Parathyroid adenoma (tissue), 2 donors: ENCODE data around the gene JAGN1.
"Not testable (repeated sequence)": the region's sequence is repeated elsewhere in the genome, so short reads cannot be mapped to it uniquely, and the experiment has no call there.

Experiments
- H2AFZ ChIP-seq: fragments of 300-600 bp; sonication (generic); one replicate; pipeline ENCODE4 v1.7.0; 2017; ENCODE audit warnings: antibody characterized with exemption, mild to moderate bottlenecking
- H3K27ac ChIP-seq: fragments of 300-600 bp; sonication (generic); one replicate; pipeline ENCODE4 v1.7.0; 2017
- H3K27me3 ChIP-seq: fragments of 300-600 bp; sonication (generic); one replicate; pipeline ENCODE4 v1.7.0; 2017; ENCODE audit warnings: low read length; ENCODE audit not compliant: control insufficient read depth, insufficient read depth
- H3K36me3 ChIP-seq: fragments of 300-600 bp; sonication (generic); one replicate; pipeline ENCODE4 v1.7.0; 2017; ENCODE audit warnings: low read length; ENCODE audit not compliant: control insufficient read depth, insufficient read depth
- H3K4me1 ChIP-seq: fragments of 300-600 bp; sonication (generic); one replicate; pipeline ENCODE4 v1.7.0; 2017; ENCODE audit warnings: control low read depth
- H3K4me2 ChIP-seq: fragments of 300-600 bp; sonication (generic); one replicate; pipeline ENCODE4 v1.7.0; 2017; ENCODE audit warnings: low read length
- H3K4me3 ChIP-seq: fragments of 300-600 bp; sonication (generic); one replicate; pipeline ENCODE4 v1.7.0; 2017; ENCODE audit warnings: low read depth, low read length
- H3K79me2 ChIP-seq: fragments of 300-600 bp; sonication (generic); one replicate; pipeline ENCODE4 v1.7.0; 2017; ENCODE audit warnings: control low read depth
- H3K9ac ChIP-seq: fragments of 300-600 bp; sonication (generic); one replicate; pipeline ENCODE4 v1.7.0; 2017; ENCODE audit warnings: mild to moderate bottlenecking
- H3K9me3 ChIP-seq: fragments of 300-600 bp; sonication (generic); one replicate; pipeline ENCODE4 v1.7.0; 2017; ENCODE audit warnings: low read length; ENCODE audit not compliant: control insufficient read depth
- TF ChIP-seq, protein P1 (sequence below): fragments of 300-600 bp; sonication (generic); IDR thresholded peaks from one replicate; pipeline ENCODE4 v1.7.0; 2017; ENCODE audit warnings: antibody characterized with exemption, mild to moderate bottlenecking
- donor health status: primary hyperparathyroidism.

JAGN1 gene

DNA sequence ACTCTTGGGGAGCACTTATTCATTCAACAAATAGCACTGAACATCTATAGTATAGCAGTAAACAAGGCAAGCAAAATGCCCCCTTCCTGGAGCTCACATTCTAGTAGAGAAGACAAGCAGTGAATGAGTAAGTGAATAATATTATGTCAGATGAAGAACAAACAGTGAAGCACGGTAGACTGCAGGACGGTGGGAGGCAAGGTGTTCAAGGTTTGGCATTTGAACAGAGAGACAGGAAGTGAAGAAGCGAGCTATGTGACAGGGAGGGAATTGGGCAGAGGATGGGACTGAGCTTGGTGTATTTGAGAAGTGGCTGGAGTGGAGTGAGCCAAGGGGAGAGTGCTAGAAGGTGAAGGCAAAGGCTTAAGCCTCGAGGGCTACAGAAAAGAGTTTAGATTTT lies 44.6 kb downstream of the JAGN1 start:
- TF ChIP-seq, protein P1, sequence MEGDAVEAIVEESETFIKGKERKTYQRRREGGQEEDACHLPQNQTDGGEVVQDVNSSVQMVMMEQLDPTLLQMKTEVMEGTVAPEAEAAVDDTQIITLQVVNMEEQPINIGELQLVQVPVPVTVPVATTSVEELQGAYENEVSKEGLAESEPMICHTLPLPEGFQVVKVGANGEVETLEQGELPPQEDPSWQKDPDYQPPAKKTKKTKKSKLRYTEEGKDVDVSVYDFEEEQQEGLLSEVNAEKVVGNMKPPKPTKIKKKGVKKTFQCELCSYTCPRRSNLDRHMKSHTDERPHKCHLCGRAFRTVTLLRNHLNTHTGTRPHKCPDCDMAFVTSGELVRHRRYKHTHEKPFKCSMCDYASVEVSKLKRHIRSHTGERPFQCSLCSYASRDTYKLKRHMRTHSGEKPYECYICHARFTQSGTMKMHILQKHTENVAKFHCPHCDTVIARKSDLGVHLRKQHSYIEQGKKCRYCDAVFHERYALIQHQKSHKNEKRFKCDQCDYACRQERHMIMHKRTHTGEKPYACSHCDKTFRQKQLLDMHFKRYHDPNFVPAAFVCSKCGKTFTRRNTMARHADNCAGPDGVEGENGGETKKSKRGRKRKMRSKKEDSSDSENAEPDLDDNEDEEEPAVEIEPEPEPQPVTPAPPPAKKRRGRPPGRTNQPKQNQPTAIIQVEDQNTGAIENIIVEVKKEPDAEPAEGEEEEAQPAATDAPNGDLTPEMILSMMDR = no peak
- peaks cover 10% of the 10 kb centered on the region for H3K4me1 ChIP-seq
- no peak overlapping the region for H3K4me3 ChIP-seq
- H3K9ac ChIP-seq = no peak overlapping the region
- no peaks in the 10 kb centered on the region for H3K36me3 ChIP-seq
- H3K27me3 ChIP-seq = no peaks in the 10 kb centered on the region
- no peaks in the 10 kb centered on the region for H3K9me3 ChIP-seq
- no peak overlapping the region for H2AFZ ChIP-seq
- peaks cover 9% of the 10 kb centered on the region for H3K79me2 ChIP-seq
- peak overlapping the region; percentile 87 for H3K4me2 ChIP-seq
- H3K27ac ChIP-seq = no peak overlapping the region

DNA sequence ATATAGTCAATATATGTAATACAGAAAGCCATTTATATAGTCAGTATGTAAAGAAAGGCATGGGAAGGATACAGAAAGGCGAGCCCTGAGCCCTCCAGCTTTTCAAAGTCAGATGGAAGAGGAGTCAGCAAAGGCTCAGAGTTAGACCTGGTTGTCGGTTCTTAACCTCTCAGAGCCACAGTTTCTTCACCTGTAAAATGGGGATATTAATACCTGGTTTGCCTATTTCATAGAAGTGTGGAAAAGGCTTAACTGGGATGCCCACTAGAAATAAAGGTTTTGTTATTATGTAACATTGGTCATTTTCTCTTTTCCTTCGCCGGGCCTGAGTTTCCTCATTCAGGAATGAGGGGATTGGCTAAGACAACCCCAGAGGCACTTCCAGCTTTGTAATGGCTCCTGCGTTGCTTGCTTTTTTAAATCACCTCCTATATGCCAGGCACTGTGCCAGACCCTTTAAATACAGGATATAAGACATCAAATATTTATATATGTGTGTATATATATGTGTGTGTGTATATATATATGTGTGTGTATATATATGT lies 45.6 kb downstream of the JAGN1 start:
- Histone ChIP-seq H3K4me3 (no peak overlapping the region), H3K4me2 (no peak overlapping the region), H3K79me2 (peaks cover 9% of the 10 kb centered on the region), H3K4me1 (peaks cover 10% of the 10 kb centered on the region), H3K27ac (no peak overlapping the region), H2AFZ (no peak overlapping the region), H3K27me3 (no peaks in the 10 kb centered on the region), H3K36me3 (no peaks in the 10 kb centered on the region), H3K9me3 (no peaks in the 10 kb centered on the region), H3K9ac (no peak overlapping the region)
- TF ChIP-seq, protein P1 = no peak

DNA sequence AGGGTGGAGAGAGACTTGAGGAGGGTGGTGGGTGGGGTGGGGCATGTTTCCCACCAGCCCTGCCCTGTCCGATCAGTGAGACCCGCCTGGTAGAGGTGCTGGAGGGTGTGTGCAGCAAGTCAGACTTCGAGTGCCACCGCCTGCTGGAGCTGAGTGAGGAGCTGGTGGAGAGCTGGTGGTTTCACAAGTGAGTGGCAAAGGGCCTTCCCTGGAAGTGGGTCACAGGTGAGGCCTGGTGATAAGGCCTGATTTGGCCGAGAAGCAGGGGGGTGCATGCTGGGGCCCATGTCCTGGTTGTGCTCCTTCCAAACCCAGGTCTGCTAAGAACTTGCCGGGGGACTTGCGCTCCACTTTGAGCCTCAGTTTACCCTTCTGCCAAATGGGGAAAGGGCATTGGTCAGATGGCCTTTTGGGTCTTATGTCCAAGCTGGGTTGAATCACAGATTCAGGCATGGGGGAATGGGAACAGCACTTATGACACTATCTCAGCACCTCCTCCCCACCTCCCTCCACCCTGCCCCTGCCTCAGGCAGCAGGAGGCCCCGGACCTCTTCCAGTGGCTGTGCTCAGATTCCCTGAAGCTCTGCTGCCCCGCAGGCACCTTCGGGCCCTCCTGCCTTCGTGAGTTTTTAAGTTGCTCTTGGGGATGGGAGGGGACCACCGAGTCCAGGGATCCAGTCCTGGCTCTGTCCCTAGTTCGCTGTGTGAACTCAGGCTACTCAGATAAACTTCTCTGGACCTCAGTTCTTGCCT lies 47.3 kb downstream of the JAGN1 start:
- H3K4me1 ChIP-seq = peaks cover 10% of the 10 kb centered on the region
- no peak overlapping the region for H3K27ac ChIP-seq
- TF ChIP-seq, protein P1 = no peak
- H3K79me2 ChIP-seq = peaks cover 9% of the 10 kb centered on the region
- H3K9me3 ChIP-seq = no peaks in the 10 kb centered on the region
- no peak overlapping the region for H3K4me2 ChIP-seq
- H3K36me3 ChIP-seq = no peaks in the 10 kb centered on the region
- no peak overlapping the region for H3K4me3 ChIP-seq
- H3K9ac ChIP-seq = no peak overlapping the region
- no peak overlapping the region for H2AFZ ChIP-seq
- H3K27me3 ChIP-seq = no peaks in the 10 kb centered on the region

DNA sequence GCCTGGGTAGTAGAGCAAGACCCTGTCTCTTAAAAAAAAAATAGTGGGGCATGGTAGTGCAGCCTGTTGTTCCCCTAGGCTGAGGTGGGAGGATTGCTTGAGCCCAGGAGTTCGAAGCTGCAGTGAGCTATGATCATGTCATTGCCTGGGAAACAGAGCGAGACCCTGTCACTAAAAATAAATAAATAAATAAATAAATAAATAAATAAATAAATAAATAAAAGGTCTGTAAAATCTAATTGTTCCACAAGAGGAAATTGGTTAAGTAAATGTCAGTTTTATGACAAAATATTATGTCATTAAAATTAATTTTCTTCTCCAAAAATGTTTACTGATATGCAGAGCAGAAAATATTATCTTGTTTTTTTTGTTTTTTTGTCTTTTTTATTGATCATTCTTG lies 48.6 kb downstream of the JAGN1 start:
- Histone ChIP-seq H3K4me3 (no peak overlapping the region), H3K36me3 (no peaks in the 10 kb centered on the region), H3K9me3 (no peaks in the 10 kb centered on the region), H3K9ac (no peak overlapping the region), H3K27ac (no peak overlapping the region), H3K4me2 (no peak overlapping the region), H2AFZ (no peak overlapping the region), H3K4me1 (peaks cover 10% of the 10 kb centered on the region), H3K79me2 (peaks cover 9% of the 10 kb centered on the region), H3K27me3 (no peaks in the 10 kb centered on the region)
- TF ChIP-seq, protein P1 = no peak

DNA sequence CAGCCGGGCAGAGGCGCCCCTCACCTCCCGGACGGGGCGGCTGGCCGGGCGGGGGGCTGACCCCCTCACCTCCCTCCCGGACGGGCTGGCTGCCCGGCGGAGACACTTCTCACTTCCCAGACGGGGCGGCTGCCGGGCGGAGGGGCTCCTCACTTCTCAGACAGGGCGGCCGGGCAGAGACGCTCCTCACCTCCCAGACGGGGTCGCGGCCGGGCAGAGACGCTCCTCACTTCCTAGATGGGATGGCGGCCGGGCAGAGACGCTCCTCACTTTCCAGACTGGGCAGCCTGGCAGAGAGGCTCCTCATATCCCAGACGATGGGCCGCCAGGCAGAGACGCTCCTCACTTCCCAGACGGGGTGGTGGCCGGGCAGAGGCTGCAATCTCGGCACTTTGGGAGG lies 49.5 kb downstream of the JAGN1 start:
- H3K27me3 ChIP-seq, H3K9ac ChIP-seq, H3K4me3 ChIP-seq, H3K36me3 ChIP-seq, H3K4me2 ChIP-seq, H2AFZ ChIP-seq, H3K4me1 ChIP-seq, H3K27ac ChIP-seq, H3K79me2 ChIP-seq, H3K9me3 ChIP-seq: not testable (repeated sequence)
